ENCODE data around the gene UNC93B1.

GRCh38 chr11:67998150-67999045, 5.5 kb downstream of the UNC93B1 start:
- TF ChIP-seq CTCF (conservative IDR thresholded peaks at IDR 0.05; ENCODE audit: low read depth, low read length) (no peak), EZH2 (IDR thresholded peaks at IDR 0.05; ENCODE audit: borderline replicate concordance, low read depth, low read length, poor library complexity, severe bottlenecking) (no peak)
